HG03342 (cell line): ENCODE measurements around the gene ZFYVE27.

Experiments
- ATAC-seq: cut with Tn5 transposase; IDR thresholded peaks from one replicate; pipeline ENCODE4 v1.9.1; 2021; ENCODE audit warnings: mild to moderate bottlenecking, moderate library complexity; ENCODE audit not compliant: unreplicated experiment

The ZFYVE27 gene

GRCh38 chr10:97743169-97743943 is 6.4 kb downstream of the ZFYVE27 start:
- no peak for ATAC-seq

GRCh38 chr10:97744405-97745035 is 7.6 kb downstream of the ZFYVE27 start:
- no peak for ATAC-seq

GRCh38 chr10:97747573-97747972 is 10.6 kb downstream of the ZFYVE27 start:
- ATAC-seq: no peak

- ATAC-seq: no peak
Measured at GRCh38 chr10:97748116-97748515, 11.2 kb downstream of the ZFYVE27 start.

GRCh38 chr10:97752956-97753355 is 16.0 kb downstream of the ZFYVE27 start:
- no peak for ATAC-seq

GRCh38 chr10:97754726-97755125 is 17.8 kb downstream of the ZFYVE27 start:
- no peak for ATAC-seq

- ATAC-seq: no peak
Measured at GRCh38 chr10:97755718-97756117, 18.8 kb downstream of the ZFYVE27 start.

GRCh38 chr10:97757471-97757870 is 20.5 kb downstream of the ZFYVE27 start:
- ATAC-seq: no peak

- ATAC-seq: peak; percentile 53
Measured at GRCh38 chr10:97759158-97759887, 22.4 kb downstream of the ZFYVE27 start.

GRCh38 chr10:97759946-97760345 is 23.0 kb downstream of the ZFYVE27 start:
- no peak for ATAC-seq

GRCh38 chr10:97760461-97761257 is 23.7 kb downstream of the ZFYVE27 start:
- ATAC-seq: no peak

GRCh38 chr10:97761331-97761865 is 24.5 kb downstream of the ZFYVE27 start:
- no peak for ATAC-seq

- ATAC-seq: no peak
Measured at GRCh38 chr10:97762056-97762455, 25.1 kb downstream of the ZFYVE27 start.

GRCh38 chr10:97762816-97763215 is 25.9 kb downstream of the ZFYVE27 start:
- ATAC-seq: no peak

- no peak for ATAC-seq
Measured at GRCh38 chr10:97763411-97763810, 26.5 kb downstream of the ZFYVE27 start.

- no peak for ATAC-seq
Measured at GRCh38 chr10:97763947-97764346, 27.0 kb downstream of the ZFYVE27 start.

- ATAC-seq: peak; percentile 79
Measured at GRCh38 chr10:97764519-97764931, 27.6 kb downstream of the ZFYVE27 start.

- ATAC-seq: no peak
Measured at GRCh38 chr10:97765201-97765600, 28.3 kb downstream of the ZFYVE27 start.

- ATAC-seq: no peak
Measured at GRCh38 chr10:97766106-97766810, 29.3 kb downstream of the ZFYVE27 start.
